HG03025 (cell line): ENCODE measurements around the gene TTLL7.
"Not testable (repeated sequence)": the region's sequence is repeated elsewhere in the genome, so short reads cannot be mapped to it uniquely, and the experiment has no call there.

Experiments used
- ATAC-seq: cut with Tn5 transposase; IDR thresholded peaks from one replicate; pipeline ENCODE4 v1.9.1; 2021; ENCODE audit warnings: mild to moderate bottlenecking, moderate library complexity; ENCODE audit not compliant: unreplicated experiment, low FRiP score

Gene TTLL7

GRCh38 chr1:83932281-83932680 lies 66.7 kb downstream of the TTLL7 start:
- ATAC-seq = no peak

DNA sequence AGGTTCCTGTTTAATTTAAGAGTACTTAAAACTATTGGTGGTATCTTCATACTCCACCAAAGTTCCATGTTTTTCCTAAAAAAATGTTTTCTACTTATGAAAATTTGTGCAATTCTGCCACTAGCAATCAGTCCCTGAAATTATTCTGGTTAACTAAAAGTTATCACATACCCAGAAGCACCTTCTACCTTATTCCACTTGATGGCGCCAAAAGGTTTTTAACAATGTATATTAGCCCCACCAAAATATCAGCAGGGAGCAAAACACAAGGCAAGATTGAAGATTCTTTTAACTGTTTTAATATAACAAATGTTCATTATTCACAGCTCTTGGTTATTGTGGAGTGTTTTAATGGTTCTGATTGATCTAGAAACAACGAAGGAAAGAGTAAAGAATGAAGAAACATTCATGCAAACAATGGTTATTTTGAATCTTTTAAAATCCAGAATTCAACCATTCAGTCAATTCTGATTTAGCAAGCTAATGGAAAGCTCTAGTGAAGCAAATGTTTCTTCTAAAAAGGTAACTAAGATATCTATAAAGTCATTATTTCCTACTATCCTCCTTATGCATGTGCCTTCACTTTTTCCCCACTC lies 67.2 kb downstream of the TTLL7 start:
- peak; percentile 70 for ATAC-seq

DNA sequence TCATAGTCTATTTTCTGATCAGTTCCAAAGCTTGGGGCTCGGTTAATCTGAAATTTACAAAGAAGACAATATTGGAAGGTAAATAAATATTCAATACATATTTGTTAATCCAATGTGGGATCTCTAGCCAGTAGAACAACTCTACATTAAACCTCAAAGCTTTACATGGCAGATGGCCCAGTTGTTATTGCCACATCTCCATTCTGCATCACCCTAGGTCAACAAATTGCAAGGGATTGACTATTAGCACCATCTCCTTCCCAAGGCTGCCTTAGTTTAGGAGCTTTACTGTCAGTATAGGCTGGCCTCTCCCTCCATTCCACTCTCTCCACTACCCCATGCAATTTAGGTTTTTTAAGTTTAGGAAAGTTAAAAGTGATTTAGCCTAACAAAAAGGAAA lies 69.7 kb downstream of the TTLL7 start:
- ATAC-seq = no peak

DNA sequence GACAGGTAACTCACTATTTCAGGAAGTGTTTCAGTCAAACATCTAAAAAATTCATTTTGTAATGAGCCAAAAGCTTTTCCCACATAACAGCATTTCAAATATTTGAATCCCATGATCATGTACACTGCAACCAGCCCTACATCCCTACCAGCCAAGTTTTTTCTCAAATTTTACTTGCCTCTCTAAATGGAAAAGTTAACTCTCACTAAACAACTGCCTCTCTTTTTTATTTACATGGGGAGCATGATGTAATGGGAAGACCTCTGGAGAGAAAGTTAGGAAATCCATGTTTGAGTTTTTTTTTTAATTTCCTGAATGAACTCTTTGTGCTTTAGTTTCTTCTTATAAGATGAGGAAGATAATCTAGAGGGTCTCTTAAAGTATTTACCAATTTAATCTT lies 70.5 kb downstream of the TTLL7 start:
- no peak for ATAC-seq

DNA sequence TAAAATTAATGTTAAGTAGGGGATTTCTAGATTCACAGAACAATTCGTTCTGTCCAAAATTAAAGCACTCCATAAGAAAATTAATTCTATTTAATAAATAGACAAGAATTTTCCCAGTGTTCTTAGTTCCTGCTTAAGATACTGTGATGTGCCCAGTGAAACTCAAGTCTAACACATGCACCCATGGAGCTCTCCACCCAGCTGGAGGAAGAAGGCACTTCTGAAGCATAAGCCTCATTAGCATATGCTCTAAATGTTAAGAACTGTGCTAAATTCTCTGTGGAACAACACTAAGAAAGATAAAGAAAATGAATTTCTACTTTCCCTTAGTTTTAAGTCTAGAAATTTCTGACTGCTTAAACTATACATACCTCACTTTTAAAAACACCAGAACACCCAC lies 71.2 kb downstream of the TTLL7 start:
- ATAC-seq = no peak

DNA sequence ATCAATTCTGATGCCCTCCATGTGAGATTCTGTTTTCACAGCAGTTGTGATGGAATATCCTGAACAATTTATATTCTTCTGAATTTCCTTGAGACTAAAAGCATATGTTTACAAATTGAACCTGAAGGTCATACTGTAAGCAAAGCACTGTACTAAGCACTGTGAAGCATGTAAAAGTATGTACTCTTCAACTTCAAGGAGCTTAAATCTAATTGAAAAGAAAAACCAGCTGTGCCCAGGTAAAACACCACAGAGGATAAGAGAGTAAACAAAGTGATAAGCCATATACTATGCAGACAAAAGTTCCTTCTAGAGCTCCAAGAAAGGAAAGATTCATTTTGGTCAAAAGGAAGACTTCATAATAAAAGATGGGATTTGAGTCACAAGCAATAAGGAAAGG lies 71.9 kb downstream of the TTLL7 start:
- no peak for ATAC-seq

DNA sequence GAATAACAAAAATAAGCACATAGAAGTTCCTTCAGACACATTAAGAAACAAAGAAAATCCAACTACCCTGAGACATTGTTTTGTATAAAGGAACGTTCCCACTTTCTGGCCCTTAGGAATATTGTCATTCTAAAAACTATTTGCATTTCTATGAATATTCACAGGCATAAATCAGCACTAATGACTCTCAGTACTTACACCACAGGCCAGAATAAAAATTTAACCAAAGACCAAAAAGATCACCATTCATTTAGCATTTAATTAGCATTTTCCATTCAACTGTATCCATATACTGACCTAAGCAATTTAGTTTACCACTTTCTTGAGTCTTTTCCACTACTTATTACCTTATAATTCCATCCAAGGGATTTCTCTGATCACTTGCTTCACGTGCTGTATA lies 75.4 kb downstream of the TTLL7 start:
- ATAC-seq = no peak

- no peak for ATAC-seq
These were observed 76.5 kb downstream of the TTLL7 start for GRCh38 chr1:83922431-83922830.

DNA sequence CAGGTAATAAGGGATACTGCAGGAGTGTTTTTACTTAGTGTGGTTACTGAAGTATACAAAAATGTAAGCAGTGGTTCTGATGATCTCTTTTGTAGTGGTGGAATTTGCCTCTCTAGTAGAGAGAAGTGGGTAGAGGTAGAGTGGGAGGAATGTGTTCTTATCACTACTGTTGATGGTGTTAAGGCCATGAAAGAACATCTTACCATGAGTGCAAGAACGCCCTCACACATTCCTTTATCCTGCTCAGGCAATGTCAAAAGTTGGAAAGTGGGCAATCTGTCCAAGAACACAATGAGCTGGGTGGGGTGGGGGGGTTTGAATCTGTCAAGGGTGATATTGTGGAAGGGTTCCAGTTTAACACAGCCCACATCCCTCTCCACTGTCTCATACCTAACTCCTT lies 78.6 kb downstream of the TTLL7 start:
- ATAC-seq = no peak

GRCh38 chr1:83919872-83920271 lies 79.1 kb downstream of the TTLL7 start:
- ATAC-seq = no peak

GRCh38 chr1:83918688-83919285 lies 80.1 kb downstream of the TTLL7 start:
- no peak for ATAC-seq

DNA sequence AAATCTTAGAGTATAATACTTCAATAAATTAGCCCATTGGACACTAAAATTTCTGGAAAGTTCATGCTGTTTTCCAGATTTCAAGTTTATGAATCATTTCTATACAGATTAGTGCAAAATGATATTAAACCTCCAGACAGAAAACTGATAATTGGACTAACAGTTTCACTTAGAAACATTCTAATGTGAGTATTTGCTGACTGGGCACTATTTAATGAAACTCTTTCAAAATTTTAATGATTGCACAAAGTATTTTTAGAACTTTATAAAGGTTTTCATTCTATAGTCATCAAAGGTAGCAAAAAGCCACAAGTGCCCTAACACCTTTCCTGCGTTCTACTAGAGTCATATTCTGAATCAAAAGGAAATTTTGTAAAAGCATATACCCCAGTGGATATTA lies 81.0 kb downstream of the TTLL7 start:
- no peak for ATAC-seq

DNA sequence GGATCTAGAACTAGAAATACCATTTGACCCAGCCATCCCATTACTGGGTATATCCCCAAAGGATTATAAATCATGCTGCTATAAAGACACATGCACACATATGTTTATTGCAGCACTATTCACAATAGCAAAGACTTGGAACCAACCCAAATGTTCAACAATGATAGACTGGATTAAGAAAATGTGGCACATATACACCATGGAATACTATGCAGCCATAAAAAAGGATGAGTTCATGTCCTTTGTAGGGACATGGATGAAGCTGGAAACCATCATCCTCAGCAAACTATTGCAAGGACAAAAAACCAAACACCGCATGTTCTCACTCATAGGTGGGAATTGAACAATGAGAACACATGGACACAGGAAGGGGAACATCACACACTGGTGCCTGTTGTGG lies 82.8 kb downstream of the TTLL7 start:
- ATAC-seq = not testable (repeated sequence)

- ATAC-seq = no peak
These were observed 86.1 kb downstream of the TTLL7 start for GRCh38 chr1:83912876-83913275.

GRCh38 chr1:83910461-83910860 lies 88.5 kb downstream of the TTLL7 start:
- ATAC-seq = no peak

GRCh38 chr1:83909687-83910086 lies 89.2 kb downstream of the TTLL7 start:
- ATAC-seq = no peak

DNA sequence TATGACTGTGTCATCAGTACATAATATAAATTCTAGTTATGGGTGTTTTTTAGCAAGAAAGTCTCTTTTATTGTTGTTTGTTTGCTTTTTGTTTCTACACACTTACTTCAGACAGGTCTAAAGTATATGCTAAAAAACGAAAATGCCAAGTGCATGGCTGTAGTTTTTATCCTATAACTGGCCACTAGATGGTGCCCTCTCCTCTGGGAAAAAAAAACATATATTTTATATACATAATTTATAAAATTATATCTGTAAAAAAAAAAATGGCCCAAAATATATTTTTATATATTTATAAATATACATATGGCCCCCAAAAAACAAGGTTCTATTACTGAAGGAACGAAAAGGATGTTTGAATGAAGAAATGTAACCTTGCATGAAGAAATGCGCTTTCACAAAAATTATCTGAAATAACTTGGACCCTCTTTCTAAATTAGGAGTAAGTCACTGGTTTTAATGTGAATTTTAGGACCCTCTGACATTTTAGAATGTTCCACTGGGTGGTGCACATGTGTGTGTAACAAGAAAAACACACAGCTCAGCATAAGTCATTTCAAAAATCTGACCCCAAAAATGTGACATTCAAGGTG lies 93.5 kb downstream of the TTLL7 start:
- ATAC-seq = no peak

DNA sequence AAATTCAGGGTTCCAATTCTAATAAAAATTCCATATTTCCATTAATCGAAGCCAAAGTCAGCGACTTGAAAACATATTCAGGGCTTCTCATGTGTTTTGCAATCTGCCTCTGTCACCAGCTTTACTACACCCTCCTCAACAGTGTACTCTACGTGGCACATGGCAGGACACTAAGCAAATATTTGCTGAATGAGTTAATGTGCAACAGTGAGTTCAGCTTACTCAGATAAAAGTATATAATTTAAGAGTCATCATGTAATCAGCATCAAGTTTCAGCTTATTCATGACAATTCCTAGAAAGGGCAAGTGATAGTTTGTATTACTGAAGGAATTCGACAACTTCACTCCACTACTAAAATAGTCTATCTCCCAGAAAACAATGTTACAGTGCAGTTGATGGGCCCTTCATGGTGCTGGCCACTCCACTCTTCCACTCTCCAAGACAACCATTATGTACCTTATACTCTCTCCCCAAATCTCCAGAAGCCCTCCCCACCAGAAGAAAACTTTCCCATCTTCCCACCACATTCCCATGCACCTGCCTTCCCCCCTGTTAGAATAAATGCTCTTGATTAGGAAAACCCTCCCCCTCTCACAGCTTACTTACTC lies 97.3 kb downstream of the TTLL7 start:
- no peak for ATAC-seq

GRCh38 chr1:83900524-83900923 lies 98.4 kb downstream of the TTLL7 start:
- no peak for ATAC-seq

GRCh38 chr1:83897516-83897915 lies 101.4 kb downstream of the TTLL7 start:
- no peak for ATAC-seq

- ATAC-seq = no peak
These were observed 102.6 kb downstream of the TTLL7 start for GRCh38 chr1:83896299-83896698.

DNA sequence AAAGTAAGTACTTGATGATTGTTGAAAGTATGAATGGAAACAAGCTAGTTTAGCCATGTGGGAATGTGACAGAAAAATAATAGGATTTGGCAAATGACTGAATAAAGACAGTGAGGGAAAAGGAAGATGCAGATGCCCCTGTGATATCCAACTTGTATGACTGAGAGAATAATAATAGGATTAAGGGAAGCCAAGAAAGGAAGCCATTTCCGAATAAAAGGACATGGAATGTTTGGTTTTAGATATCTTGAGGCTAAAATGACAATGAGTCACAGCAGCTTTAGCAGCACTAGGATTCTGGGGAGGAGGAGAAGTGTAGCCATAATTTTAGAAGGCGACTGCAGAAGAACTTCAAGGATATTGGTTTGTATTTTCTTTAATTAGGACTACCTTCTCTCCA lies 109.2 kb downstream of the TTLL7 start:
- ATAC-seq = no peak
